BLaER1 treated with 17β-estradiol and CSF1 and Interleukin-3, amounts not matched to agents 10 nM and 100 nM (cell line): ENCODE measurements around the gene CRYAA.
"Not testable (repeated sequence)": the region's sequence is repeated elsewhere in the genome, so short reads cannot be mapped to it uniquely, and the experiment has no call there.

Experiments used
- H3K27ac ChIP-seq, 11 experiments: shearing (Covaris generic); formaldehyde crosslinking; 2 replicates each; pipeline ENCODE4 v1.8.1; 2022
- H3K27me3 ChIP-seq, 11 experiments: shearing (Covaris generic); formaldehyde crosslinking; 2 replicates each; pipeline ENCODE4 v1.8.1; 2022
- H3K36me3 ChIP-seq, 11 experiments: shearing (Covaris generic); formaldehyde crosslinking; 2 replicates each; pipeline ENCODE4 v1.8.1; 2022
- H3K4me1 ChIP-seq, 10 experiments: shearing (Covaris generic); formaldehyde crosslinking; 2 replicates each; pipeline ENCODE4 v1.8.1; 2022
- H3K4me2 ChIP-seq, 11 experiments: shearing (Covaris generic); formaldehyde crosslinking; 2 replicates each; pipeline ENCODE4 v1.8.1; 2022
- H3K4me3 ChIP-seq, 10 experiments: shearing (Covaris generic); formaldehyde crosslinking; 2 replicates each; pipeline ENCODE4 v1.8.1; 2022
- H3K9ac ChIP-seq, 11 experiments: shearing (Covaris generic); formaldehyde crosslinking; 2 replicates each; pipeline ENCODE4 v1.8.1; 2022
- H3K9me3 ChIP-seq, 11 experiments: shearing (Covaris generic); formaldehyde crosslinking; replicated peaks in 1 of 11; 2 replicates each; pipeline ENCODE4 v1.8.1; 2022
- H4K20me1 ChIP-seq, 11 experiments: shearing (Covaris generic); formaldehyde crosslinking; 2 replicates each; pipeline ENCODE4 v1.8.1; 2022

Gene CRYAA

DNA sequence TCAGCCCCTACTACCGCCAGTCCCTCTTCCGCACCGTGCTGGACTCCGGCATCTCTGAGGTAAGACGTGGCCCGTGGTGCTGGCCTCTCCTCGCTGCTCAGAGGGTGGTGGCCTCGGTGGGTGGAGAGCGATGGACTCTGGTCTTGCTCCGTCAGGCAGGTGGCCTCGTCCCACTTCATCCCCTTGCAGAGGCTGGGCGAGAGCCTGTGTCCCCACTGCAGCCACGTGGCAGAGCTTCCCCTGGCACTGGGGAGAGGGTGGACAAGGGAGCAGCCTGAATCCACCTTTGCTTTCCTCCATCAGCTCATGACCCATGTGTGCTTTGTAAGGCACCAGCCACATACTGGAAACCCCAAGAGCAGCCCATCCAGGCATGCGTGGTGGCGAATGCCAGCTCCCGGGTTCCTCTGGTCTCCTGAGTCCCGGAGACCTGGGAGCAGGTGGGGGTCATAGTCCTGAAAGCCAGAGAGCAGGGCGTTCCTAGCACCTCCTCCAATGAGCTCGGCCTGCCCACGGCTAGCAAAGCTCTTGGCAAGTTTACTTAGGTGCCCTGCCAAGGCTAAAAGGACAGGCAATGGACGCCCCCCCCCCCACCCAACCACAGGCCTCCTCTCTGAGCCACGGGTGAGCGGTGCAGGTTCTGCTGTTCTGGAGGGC lies 550 bp downstream of the CRYAA start:
- not testable (repeated sequence) for H3K4me2 ChIP-seq, H3K27ac ChIP-seq, H3K9ac ChIP-seq, H3K27me3 ChIP-seq, H3K36me3 ChIP-seq, H4K20me1 ChIP-seq, H3K9me3 ChIP-seq, H3K4me3 ChIP-seq, H3K4me1 ChIP-seq

DNA sequence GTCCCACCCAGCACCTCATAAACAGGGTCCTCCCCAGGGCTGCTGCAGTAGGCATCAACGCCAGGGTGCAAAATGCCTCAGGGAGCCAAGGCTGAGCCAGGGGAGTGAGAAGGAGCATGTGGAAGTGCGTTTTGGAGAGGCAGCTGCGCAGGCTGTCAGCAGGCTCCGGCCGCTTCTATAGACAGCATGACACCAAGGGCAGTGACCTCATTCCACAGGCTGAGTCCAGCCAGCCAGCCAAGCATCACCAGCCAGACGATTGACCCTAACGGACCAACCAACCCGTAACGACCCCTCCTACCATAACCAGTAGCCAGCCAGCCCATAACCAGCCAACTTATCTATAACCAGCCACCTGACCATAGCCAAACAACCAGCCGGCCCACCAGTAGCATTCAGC lies 1.1 kb downstream of the CRYAA start:
- H3K9ac ChIP-seq, H3K27ac ChIP-seq, H3K4me1 ChIP-seq, H3K4me3 ChIP-seq, H4K20me1 ChIP-seq, H3K27me3 ChIP-seq, H3K4me2 ChIP-seq, H3K36me3 ChIP-seq, H3K9me3 ChIP-seq: not testable (repeated sequence)

DNA sequence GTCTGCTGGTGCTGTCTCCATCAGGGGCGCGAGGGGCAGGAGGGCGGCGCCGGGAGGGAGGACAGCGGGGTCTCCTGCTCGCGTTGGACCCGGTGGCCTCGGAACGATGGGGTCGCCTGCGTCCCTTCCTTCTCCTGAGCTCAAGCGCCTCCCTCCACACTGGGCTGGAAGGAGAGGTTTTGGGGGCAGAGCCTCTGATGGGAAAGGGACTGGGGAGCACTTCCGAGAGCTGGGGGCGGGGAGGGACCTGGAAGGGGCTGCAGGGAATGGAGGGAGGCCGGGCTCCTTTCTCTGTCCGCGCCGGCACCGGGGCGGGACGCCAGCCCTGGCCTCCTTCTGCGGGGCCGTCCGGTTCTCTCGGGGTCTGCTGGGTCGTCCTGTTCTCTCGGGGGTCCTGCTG lies 4.0 kb downstream of the CRYAA start:
- H3K27ac ChIP-seq, H3K9ac ChIP-seq, H4K20me1 ChIP-seq, H3K4me2 ChIP-seq, H3K4me1 ChIP-seq, H3K9me3 ChIP-seq, H3K36me3 ChIP-seq, H3K27me3 ChIP-seq, H3K4me3 ChIP-seq: not testable (repeated sequence)

DNA sequence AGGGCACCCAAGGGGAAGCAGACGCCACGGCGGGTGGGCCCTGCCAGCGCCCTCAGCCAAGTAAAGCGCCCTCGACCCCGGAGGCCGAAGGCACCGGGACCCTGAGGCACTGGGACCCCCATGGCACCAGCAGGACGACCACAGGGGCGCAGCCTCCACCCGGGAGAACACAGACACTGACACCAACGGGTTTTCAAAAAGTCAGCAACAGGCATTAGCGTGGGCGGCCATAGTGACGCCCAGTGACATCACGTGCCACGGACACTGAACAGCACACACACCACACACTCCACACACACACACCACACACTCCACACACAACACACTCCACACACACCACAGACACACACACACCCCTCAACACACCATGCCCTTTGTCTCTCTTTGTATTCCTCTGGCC lies 4.6 kb downstream of the CRYAA start:
- not testable (repeated sequence) for H3K27me3 ChIP-seq, H3K9me3 ChIP-seq, H3K27ac ChIP-seq, H3K4me1 ChIP-seq, H4K20me1 ChIP-seq, H3K4me3 ChIP-seq, H3K4me2 ChIP-seq, H3K36me3 ChIP-seq, H3K9ac ChIP-seq

DNA sequence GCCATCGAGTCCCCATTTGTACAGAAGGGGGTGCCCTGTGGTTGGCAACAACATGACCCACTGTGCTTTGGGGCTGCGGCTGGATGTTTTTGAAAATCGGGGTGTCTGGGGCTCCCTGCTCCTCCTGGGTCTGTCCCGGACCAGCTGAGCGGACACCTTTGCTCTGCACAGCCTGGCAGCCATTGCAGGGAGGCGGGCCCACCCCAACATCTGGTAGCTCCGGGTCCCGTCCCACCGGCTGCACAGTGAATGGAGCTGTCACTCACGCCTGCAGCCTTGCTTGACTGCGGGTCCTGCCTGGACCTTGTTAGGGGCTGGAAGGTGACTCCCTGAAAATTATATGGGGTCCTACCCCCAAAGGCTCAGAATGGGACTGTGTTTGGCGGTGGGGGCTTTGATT lies 5.1 kb downstream of the CRYAA start:
- not testable (repeated sequence) for H3K4me2 ChIP-seq, H4K20me1 ChIP-seq, H3K4me1 ChIP-seq, H3K36me3 ChIP-seq, H3K4me3 ChIP-seq, H3K27me3 ChIP-seq, H3K9me3 ChIP-seq, H3K9ac ChIP-seq, H3K27ac ChIP-seq

DNA sequence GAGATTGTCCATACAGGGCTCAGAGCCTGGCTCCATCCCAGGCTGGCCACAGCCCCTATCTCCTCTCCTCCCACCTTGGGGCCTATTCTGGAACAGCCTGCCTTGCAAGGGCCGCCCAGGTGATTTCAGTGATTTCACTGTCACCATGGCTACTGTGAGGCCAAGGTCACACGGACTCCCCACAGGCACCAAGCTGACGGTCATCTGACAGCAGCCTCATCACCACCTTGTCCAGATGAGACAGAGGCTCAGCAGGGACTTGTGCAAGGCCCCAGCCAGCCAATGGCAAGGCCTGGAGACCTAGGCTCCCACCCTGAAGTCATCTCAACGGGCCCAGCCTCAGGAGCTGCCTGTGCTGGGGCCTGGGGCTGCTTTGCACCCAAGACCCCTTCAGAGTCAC lies 6.2 kb downstream of the CRYAA start:
- not testable (repeated sequence) for H3K4me2 ChIP-seq, H3K36me3 ChIP-seq, H3K9ac ChIP-seq, H4K20me1 ChIP-seq, H3K9me3 ChIP-seq, H3K27me3 ChIP-seq, H3K27ac ChIP-seq, H3K4me3 ChIP-seq, H3K4me1 ChIP-seq

DNA sequence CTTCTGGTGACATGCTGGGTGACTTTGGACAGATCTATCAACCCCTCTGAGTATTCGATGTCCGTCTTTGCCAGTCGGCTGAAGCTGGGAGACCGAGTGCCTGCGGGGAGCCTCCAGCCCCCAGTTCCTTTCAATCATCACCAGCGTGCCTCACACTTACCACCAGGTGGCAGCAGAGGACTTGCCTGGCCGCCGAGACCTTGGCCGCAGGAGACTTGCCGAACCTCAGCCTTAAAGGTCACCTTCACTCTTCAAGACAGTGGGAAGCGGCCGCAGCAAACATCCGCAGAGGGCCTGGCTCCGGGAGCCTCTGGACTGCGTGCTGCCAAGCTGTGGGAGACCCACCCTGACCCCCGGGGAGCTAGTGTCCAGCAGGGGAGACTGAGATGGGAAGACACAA lies 7.8 kb downstream of the CRYAA start:
- not testable (repeated sequence) for H3K4me1 ChIP-seq, H3K9me3 ChIP-seq, H4K20me1 ChIP-seq, H3K27me3 ChIP-seq, H3K27ac ChIP-seq, H3K9ac ChIP-seq, H3K4me2 ChIP-seq, H3K36me3 ChIP-seq, H3K4me3 ChIP-seq

DNA sequence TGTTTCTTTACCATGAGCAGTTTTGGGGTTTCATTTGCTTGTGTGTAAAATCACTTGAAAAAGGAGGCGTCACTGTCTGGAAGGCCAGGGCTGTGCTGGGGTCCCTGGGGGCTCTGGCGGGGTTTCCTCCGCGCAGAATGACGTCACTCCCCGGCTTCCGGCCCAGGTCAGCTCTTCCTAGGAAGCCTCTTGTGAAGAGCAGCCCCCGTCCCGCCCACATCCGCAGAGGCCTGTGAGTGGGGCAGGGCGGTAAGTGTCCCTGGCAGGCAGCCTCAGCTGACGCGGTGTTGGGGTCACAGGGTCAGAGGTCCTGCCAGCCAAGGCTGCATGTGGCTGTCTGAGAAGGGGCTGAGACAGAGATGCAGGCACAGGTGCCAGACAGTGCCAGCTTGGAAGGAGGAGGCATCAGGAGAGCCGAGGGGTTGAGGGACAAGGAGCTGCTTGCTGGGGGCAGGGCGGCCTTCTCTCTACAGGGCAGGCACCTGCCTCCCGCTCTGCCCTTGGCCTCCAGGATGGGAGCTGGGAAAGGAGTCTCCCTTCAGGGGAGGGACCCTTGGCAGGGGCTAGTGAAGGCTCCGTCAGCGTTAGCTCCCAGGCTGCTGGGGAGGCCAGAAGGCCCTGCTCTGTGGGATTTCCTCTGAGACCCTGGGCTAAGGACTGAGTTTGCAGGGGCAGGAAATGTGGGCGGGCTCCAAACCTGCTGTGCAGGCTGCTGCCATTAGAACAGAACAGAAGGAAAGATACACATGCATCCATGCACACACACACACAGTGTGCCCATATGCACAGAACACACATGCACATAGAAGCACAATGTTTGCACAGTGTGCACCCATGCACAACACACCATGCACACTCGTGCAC lies 8.5 kb downstream of the CRYAA start:
- H3K9ac ChIP-seq, H3K4me3 ChIP-seq, H4K20me1 ChIP-seq, H3K36me3 ChIP-seq, H3K9me3 ChIP-seq, H3K4me1 ChIP-seq, H3K27ac ChIP-seq, H3K27me3 ChIP-seq, H3K4me2 ChIP-seq: not testable (repeated sequence)

DNA sequence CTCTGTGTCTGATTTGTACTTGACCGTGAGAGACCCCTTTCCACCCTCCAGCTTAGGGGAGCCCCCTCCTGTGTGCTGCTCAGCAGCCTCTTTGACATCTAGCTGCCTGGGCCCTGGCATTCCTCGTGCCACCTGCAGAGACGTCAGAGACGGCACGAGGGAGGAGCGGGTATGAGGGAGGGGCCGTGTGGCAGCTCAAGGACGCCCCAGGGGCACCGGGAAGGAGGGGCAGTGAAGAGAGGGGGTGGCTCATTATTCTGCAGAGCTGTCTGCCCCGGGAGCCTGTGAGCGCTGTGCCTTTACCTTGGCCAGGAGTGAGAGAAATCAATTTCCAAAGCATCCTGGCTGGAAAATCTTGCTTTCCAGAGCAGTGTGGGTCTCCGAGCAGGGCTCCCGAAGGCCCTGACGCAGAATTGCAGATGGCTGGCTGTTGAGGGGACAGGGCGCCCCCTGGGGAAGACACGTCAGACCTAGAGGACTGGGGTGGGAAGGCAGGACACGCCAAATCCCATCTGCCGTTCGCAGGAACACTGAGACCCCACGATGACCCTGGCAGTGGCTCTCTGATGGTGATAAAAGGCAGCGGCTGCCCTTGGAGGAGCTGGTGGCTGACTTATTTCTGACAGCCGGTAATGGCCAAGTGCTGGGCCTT lies 9.5 kb downstream of the CRYAA start:
- H3K36me3 ChIP-seq, H3K27ac ChIP-seq, H3K27me3 ChIP-seq, H3K9ac ChIP-seq, H3K9me3 ChIP-seq, H4K20me1 ChIP-seq, H3K4me3 ChIP-seq, H3K4me1 ChIP-seq, H3K4me2 ChIP-seq: not testable (repeated sequence)

DNA sequence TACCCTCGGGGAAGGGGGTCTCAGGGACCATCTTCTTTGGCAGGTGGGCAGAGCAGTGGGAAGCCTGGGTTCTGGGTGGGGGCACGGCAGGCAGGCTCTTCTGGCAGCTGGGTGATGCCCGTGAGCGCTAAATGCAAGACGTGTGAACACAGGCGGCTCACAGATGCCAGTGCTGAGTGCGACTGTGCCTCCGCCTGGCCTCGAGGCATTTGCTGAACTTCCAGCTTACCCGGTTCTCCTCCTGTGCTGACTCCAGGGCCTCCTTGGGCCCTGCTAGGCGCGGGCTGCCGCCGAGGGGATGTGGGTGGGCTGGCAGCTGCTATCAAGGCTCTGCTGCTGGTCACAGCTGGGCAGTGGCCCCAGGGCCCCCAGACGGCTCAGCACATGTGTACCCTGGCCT lies 12.2 kb downstream of the CRYAA start:
- H3K4me2 ChIP-seq, H3K9me3 ChIP-seq, H3K4me1 ChIP-seq, H3K4me3 ChIP-seq, H3K27ac ChIP-seq, H3K36me3 ChIP-seq, H4K20me1 ChIP-seq, H3K9ac ChIP-seq, H3K27me3 ChIP-seq: not testable (repeated sequence)

DNA sequence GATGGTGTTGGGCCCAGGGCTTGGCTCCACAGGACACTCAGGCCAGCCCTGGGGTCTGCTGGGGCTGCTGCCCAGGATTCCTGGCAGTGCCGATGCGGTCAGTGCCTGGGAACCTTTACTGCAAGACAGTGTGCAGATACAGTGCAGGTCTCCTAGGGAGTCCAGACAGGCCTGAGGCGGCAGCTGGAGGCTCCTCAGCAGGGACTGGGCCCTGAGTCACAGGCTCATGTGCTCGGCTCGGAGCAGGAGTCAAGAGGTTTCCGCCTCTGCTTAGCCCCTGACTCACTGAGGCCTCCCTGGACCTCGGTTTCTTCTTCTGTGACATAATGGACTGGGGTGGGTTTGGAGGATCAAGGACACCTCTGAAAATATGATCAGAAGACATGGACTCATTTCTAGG lies 18.5 kb downstream of the CRYAA start:
- not testable (repeated sequence) for H3K9ac ChIP-seq, H4K20me1 ChIP-seq, H3K9me3 ChIP-seq, H3K4me2 ChIP-seq, H3K36me3 ChIP-seq, H3K27ac ChIP-seq, H3K4me3 ChIP-seq, H3K27me3 ChIP-seq
- peaks cover 9 to 17% (median 11%) of the 10 kb centered on the region in 10 experiments for H3K4me1 ChIP-seq
